GM21737 (cell line): ENCODE data around the gene CEP164.

Experiments
- ATAC-seq: cut with Tn5 transposase; IDR thresholded peaks from one replicate; pipeline ENCODE4 v1.9.1; 2021; ENCODE audit warnings: mild to moderate bottlenecking, moderate library complexity; ENCODE audit not compliant: unreplicated experiment

The CEP164 gene

DNA sequence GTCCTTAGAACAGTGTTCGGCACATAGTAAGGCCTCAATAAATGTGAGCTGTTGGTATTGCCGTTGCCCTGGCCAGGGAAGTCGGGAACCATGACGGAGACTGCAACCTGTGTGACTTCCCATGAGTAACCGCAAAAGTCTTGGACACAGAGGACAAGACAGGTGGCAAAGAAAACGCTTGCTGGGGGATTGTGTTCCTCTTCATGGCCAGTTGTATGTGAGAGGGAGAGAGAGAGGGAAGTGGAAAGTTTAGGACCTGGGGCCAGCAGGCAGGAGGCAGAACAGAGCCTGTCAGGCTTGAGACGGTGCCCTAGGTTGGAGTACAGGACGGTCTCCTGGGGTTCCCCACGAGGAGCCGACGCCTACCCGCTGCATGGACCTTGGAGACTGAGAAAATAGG lies 90.2 kb downstream of the CEP164 start:
- no peak for ATAC-seq

- ATAC-seq, result no peak
Measured at GRCh38 chr11:117418737-117419481, 91.3 kb downstream of the CEP164 start.

DNA sequence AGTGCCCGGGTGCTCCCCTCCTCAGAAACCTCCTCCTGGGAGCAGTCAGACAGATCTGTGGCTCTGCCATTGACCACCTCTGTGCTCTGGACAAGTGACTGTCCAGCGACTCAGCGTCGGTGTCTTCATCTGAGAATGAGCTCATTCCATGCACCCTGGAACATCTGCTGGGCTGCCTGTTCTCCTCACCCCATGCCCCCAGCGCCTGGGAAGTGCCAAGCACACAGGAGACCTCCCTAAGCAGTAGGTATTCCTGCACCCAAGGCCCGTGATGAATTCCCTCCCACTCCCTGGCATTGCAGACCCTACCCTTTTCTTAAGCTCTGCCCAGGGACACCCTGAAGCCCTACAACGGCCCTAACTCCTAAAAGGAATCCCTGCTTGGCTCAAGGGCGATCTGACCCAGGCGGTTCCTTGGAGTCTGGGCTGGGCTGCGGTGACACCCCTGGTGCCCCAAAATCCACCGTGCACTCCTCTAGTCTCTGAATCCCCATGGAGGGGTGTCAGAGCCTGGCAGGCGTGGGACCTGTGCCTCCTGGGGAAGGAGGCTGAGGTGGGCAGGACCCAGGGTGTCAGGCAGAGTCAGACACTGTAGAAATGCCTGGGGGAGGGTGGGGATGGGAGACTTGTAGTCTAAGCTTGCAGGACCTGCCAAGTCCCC lies 92.0 kb downstream of the CEP164 start:
- no peak for ATAC-seq

DNA sequence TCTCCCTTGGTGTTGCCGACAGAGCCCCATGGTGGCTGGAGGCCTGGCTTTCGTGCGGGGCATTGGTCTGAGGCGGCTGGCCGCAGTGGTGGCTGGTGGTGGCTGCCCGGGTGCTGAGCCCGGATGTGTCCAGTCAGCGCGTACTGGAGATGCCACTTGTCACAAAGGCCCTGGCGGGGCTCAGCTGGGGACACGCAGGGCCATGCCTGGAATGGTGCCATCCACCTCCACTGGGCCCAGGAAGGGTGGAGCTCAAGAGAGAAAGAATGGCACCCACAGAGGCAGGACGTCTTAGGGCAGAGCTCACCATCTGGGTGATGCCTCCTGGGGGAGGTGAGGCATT lies 92.5 kb downstream of the CEP164 start:
- no peak for ATAC-seq

GRCh38 chr11:117420598-117420997 lies 92.9 kb downstream of the CEP164 start:
- no peak for ATAC-seq

DNA sequence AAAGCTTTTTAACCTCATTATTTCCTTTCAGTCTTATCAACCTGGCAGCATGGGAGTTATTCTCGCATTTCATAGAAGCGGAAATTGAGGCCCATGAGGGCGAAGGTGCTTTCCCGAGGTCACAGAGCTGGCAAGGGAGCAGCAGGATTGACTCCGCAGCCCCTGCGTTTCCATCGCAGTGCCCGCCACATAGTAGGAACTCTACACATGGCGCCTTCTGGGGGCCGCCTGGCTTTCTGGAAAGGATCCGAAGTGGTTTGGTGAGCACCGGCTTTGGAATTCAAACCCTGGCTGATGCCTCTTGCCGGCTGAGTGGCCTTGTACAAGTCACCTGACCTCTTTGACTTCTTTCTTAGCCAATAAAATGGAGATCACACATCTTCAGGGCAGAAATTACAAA lies 93.4 kb downstream of the CEP164 start:
- no peak for ATAC-seq

DNA sequence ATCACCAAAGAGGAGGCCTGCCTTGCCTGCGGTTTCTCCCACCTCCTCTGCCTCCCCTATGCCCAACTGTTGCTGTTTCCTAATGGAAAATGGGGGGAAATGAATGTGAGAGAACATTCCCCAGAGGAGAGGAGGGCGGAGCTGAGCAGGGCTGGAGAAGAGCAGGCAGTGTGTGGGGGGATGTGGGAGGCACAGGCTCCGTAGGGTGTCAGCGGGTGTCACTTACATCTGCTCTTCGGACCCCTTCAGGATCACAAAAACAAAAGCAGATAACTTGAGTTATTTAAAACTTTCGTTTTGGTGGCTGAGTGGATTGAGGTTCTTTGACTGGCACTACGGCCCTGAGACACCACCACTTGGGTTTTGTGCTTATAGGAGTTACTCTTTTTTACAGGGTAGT lies 93.8 kb downstream of the CEP164 start:
- no peak for ATAC-seq

DNA sequence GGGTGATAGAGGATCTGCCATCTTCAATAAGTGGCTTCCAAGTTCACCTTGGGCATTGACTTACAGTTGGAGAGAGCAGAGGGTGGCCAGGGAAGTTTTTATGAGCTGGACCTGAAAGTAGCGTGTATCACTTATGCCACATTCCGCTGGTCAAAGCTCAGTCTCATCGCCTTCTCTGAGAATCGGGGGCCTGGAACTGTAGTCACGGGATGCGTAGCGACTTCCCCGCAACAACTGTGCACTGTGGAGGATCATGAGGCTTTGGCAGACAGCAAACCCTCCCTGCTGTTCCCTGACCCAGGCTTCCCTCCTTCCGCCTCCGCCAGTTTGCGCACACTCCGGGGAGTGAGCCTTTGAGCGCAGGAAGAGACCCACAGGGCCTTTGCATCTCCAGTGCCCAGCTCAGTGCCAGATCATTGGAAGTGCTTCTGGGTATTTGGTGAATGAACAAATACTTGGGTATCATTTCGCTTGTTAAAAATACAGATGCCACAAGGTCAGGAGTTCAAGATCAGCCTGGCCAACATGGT lies 95.5 kb downstream of the CEP164 start:
- ATAC-seq, result no peak

- no peak for ATAC-seq
Measured at GRCh38 chr11:117424781-117425180, 97.1 kb downstream of the CEP164 start.

DNA sequence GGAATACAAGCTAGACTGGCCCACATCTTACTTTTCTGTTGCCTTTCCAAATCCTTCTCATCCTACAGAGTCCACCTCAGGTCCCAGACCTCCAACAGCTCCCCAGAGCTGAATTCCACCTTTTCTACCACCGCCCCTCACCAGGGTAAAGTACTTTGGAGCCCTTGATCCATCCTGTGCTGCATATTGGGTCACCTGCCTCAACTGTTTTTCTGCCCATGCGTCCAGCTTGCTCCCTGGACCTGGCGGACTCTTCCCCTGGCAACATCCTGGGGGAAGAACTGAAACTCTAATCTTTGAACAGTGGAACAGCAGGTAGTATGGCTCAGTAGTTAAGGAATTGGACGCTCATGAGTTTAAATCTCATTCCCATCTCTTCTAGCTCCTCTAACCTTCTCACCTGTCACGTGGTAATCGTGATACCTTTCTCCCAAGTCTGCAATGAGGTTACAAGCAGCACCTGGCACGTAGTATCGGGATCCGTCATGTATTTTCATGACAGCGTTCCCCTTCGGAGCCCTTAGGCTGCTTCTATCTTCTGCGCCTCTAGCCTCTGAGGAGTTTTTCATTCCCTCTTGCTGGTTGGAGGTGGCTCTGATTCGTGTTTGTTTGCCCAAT lies 98.1 kb downstream of the CEP164 start:
- no peak for ATAC-seq

GRCh38 chr11:117426297-117426685 lies 98.6 kb downstream of the CEP164 start:
- ATAC-seq, result no peak

- no peak for ATAC-seq
Measured at GRCh38 chr11:117426941-117427340, 99.3 kb downstream of the CEP164 start.

- ATAC-seq, result no peak
Measured at GRCh38 chr11:117427356-117427874, 99.8 kb downstream of the CEP164 start.

- ATAC-seq, result no peak
Measured at GRCh38 chr11:117428186-117428855, 100.7 kb downstream of the CEP164 start.

GRCh38 chr11:117428856-117429229 lies 101.2 kb downstream of the CEP164 start:
- no peak for ATAC-seq

DNA sequence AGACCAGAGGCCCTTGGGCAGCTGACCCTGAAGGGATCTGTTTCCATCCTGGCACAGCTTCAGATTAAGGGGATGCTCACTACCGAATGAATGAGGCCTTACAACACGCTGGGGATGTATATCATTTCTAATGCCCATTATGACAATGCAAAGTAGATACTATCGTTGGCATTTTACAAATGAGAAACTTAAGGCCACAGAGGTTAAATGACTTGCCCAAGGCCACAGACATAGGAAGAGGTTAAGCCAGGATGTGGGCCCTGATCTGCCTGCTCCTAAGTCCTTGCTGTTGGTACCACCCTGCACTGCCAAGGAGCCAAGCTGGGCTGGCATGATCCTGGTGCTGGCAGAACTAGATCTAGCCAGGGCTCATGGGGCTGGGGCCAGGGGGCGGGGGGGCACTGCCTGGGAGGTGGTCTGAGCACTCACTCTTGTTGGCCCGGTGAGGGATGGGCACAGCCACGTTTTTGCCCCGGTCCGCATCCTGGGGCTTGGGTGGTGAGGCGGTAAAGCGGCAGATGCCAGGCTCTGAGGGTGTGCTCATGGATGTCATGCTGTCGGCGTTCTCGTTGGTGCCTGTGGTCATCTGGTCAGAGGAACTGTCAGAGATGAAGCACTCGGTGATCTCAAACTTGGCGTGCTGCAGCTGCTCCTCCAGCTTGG lies 102.8 kb downstream of the CEP164 start:
- no peak for ATAC-seq

GRCh38 chr11:117431436-117431835 lies 103.8 kb downstream of the CEP164 start:
- no peak for ATAC-seq

- ATAC-seq, result no peak
Measured at GRCh38 chr11:117433717-117434116, 106.1 kb downstream of the CEP164 start.

DNA sequence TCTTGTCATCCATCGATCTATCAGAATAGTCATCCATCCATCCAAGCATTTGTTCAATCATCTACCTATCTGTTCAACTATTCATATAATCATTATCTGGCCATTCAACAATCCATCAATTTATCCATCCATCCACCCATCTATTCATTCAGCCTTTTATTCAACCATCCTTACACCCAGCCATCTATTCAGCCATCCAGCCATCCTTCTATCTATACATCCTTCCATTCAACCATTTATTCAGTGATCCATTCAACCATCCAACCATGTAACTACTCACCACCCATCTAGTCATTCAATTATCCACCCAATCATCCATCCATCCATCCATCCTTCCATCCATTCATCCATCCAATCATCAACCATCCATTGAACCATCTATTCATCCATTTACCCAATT lies 106.8 kb downstream of the CEP164 start:
- no peak for ATAC-seq

GRCh38 chr11:117435326-117435725 lies 107.7 kb downstream of the CEP164 start:
- no peak for ATAC-seq
